HG02981 (cell line): ENCODE measurements around the gene DLL4.

Source experiments
- ATAC-seq: cut with Tn5 transposase; IDR thresholded peaks from one replicate; pipeline ENCODE4 v1.9.1; 2021; ENCODE audit warnings: mild to moderate bottlenecking, moderate library complexity; ENCODE audit not compliant: unreplicated experiment

The DLL4 gene

GRCh38 chr15:40925863-40926658, 3.1 kb upstream of the DLL4 start:
- no peak for ATAC-seq

GRCh38 chr15:40926659-40927494, 2.3 kb upstream of the DLL4 start:
- no peak for ATAC-seq

- no peak for ATAC-seq
Observed at GRCh38 chr15:40927495-40927872, 1.7 kb upstream of the DLL4 start.

- no peak for ATAC-seq
Observed at GRCh38 chr15:40927873-40928806, 1.0 kb upstream of the DLL4 start.

- no peak for ATAC-seq
Observed at GRCh38 chr15:40929660-40930429, 705 bp downstream of the DLL4 start.

GRCh38 chr15:40930430-40931299, 1.5 kb downstream of the DLL4 start:
- no peak for ATAC-seq

GRCh38 chr15:40931300-40932142, 2.4 kb downstream of the DLL4 start:
- ATAC-seq, result no peak

- no peak for ATAC-seq
Observed at GRCh38 chr15:40932156-40932555, 3.0 kb downstream of the DLL4 start.

- ATAC-seq, result no peak
Observed at GRCh38 chr15:40932649-40933516, 3.7 kb downstream of the DLL4 start.

GRCh38 chr15:40933517-40933902, 4.4 kb downstream of the DLL4 start:
- ATAC-seq, result no peak

- ATAC-seq, result no peak
Observed at GRCh38 chr15:40934457-40934856, 5.3 kb downstream of the DLL4 start.

- ATAC-seq, result no peak
Observed at GRCh38 chr15:40936234-40936708, 7.1 kb downstream of the DLL4 start.

GRCh38 chr15:40936709-40937666, 7.8 kb downstream of the DLL4 start:
- no peak for ATAC-seq

- ATAC-seq, result no peak
Observed at GRCh38 chr15:40937762-40938535, 8.8 kb downstream of the DLL4 start.

GRCh38 chr15:40938536-40938870, 9.4 kb downstream of the DLL4 start:
- ATAC-seq, result no peak
